ENCODE results near the gene PARG.
"Not testable (repeated sequence)": the region's sequence is repeated elsewhere in the genome, so short reads cannot be mapped to it uniquely, and the experiment has no call there.

Gene PARG

GRCh38 chr10:49784681-49785080 lies 157.1 kb downstream of the PARG start:
- DNase-seq (ENCODE audit: low spot score): no peak

GRCh38 chr10:49783645-49784044 lies 158.2 kb downstream of the PARG start:
- no peak for DNase-seq (ENCODE audit: low spot score)
- no peak for TF ChIP-seq CTCF (IDR thresholded peaks at IDR 0.05; ENCODE audit: extremely low read depth, missing control alignments)

More at GRCh38 chr10:49784681-49785080, 157.1 kb downstream of the PARG start:
- TF ChIP-seq CTCF (IDR thresholded peaks at IDR 0.05; ENCODE audit: extremely low read depth, missing control alignments): no peak

GRCh38 chr10:49781247-49781646 lies 160.6 kb downstream of the PARG start:
- TF ChIP-seq CTCF (IDR thresholded peaks at IDR 0.05; ENCODE audit: extremely low read depth, missing control alignments): no peak
- no peak for DNase-seq (ENCODE audit: low spot score)

- no peak for TF ChIP-seq CTCF (IDR thresholded peaks at IDR 0.05; ENCODE audit: extremely low read depth, missing control alignments)
- no peak for DNase-seq (ENCODE audit: low spot score)
Measured at GRCh38 chr10:49778197-49778596, 163.6 kb downstream of the PARG start.

GRCh38 chr10:49776851-49777250 lies 165.0 kb downstream of the PARG start:
- no peak for DNase-seq (ENCODE audit: low spot score)

GRCh38 chr10:49775014-49775413 lies 166.8 kb downstream of the PARG start:
- no peak for TF ChIP-seq CTCF (IDR thresholded peaks at IDR 0.05; ENCODE audit: extremely low read depth, missing control alignments)
- no peak for DNase-seq (ENCODE audit: low spot score)

More at GRCh38 chr10:49776851-49777250, 165.0 kb downstream of the PARG start:
- no peak for TF ChIP-seq CTCF (IDR thresholded peaks at IDR 0.05; ENCODE audit: extremely low read depth, missing control alignments)

- not testable (repeated sequence) for DNase-seq (ENCODE audit: low spot score)
Measured at GRCh38 chr10:49772944-49773343, 168.9 kb downstream of the PARG start.

GRCh38 chr10:49771046-49771445 lies 170.8 kb downstream of the PARG start:
- not testable (repeated sequence) for DNase-seq (ENCODE audit: low spot score)

- no peak for TF ChIP-seq CTCF (IDR thresholded peaks at IDR 0.05; ENCODE audit: extremely low read depth, missing control alignments)
- no peak for DNase-seq (ENCODE audit: low spot score)
Measured at GRCh38 chr10:49769692-49770091, 172.1 kb downstream of the PARG start.

Data from GM20000 (cell line).